Ammon's horn (tissue), 1 donor: Measurements from ENCODE around the gene BEND5.

Experiments used
- DNase-seq: peaks from one replicate; pipeline ENCODE4 v3.0.0-alpha.2; 2016; ENCODE audit warnings: low spot score

Gene BEND5

DNA sequence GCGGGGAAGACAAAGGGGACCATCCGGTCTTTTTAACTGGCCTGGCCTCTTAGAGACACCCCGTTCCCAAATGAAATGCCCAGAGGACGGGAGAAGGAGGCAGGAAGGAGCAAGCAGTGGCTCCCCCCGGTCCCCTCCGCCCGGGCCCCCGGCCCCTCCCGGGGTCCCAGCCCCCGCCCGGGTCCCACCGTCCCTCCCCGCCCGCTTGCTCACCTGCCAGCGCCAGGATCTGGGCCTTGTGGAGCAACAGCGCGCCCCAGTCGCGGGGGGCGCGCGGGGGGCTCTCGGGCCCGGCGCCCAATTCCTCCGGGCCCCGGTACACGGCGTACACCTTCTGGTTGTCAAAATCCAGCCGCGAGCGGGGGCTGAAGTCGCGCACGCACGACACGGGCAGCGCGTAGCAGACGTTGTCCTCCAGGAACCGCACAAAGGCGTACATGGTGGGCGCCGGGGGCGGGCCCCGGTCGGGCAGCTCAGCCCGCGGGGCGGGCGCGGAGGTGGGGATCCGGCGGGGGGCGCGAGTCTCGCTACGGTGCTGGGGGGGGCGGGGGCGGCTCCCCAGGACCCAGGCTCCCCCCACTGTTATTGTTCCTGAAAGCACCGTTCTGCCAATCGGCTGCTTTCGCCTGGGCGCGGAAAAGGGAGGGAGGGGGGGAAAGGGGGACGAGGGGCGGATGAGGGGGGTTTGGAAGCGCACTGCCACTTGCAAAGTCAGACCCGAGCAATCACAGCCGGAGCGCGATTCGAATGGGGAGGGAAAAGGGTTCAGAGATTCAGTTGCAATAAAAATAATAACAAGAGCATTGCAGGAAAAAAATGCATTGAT is at the start of gene BEND5:
Gene BEND5, minus strand, starts transcription at position 499 of the 826 bp plus-strand sequence. Its CDS starts 60 bp downstream, at position 439.
- peak; percentile 86 for DNase-seq

DNA sequence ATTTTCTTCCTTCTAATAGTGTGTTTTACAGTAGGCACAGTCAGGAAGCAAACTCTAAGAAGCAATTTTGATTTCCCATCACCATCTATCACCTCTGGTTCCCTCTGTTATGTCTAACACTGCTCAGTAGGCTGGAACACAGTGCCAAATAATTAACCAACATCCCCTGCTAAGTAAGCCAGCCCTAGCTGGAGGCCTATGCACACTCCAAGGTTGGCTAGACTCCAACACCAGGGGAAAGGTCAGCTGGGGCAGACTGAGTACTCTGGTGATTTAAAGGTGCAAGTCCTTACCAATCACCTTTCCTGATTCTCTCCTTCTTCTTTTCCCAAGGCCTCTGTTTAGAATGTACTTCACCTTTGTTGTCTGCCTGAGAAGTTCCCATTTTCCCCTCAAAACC is 46.5 kb upstream of the BEND5 start:
- DNase-seq: no peak

- DNase-seq: no peak
Observed at GRCh38 chr1:48820491-48820890, 43.8 kb upstream of the BEND5 start.

DNA sequence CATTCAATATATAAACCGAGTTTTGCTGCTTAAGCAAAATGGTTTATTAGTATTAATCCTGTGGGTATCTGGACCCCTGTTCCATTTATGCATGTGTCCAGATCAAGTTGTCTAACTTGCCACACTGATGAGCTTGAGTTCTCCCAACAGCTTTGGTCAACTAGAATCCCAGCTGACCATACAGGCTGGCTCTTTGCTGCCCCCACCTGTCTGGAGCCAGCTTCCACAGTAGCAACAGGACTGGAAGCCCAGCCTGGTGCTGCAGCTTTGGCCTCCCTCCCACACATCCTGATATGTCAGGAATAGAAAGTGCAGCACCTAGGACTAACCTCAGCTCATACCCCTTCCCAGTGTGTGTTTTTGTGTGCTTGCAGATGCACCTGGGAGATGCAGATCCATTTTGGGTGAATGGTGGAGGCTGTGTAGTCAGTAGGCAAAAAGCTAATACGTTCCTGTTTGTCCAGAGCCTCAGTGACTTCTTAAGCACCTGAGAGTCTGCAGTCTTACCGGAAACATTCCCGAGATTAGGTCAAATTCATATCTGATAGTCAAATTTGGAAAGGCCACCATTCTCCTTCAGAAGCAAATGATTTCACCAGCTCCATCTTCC is 40.9 kb upstream of the BEND5 start:
- peak; percentile 76 for DNase-seq

GRCh38 chr1:48810740-48811139 is 34.0 kb upstream of the BEND5 start:
- no peak for DNase-seq

DNA sequence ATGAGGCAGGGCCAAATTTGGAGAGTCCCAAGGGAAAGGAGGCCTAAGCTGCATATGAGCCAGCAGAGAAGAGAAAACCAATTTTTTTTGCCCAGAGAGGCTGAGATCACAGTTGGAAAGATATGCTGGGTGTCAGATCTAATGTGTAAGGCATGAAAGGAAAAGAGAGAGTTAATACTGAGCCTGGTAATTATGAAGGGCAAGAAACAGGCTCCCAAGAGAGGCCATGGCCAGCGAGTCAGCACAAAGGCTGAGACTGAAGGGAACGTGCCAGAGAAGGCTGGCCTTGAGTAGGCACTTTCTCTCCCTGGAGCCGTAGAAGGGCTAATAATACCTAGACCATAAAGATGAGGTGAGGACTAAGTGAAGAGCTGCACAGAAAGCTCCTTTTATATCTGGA is 31.8 kb upstream of the BEND5 start:
- no peak for DNase-seq

GRCh38 chr1:48807554-48808260 is 31.0 kb upstream of the BEND5 start:
- DNase-seq: no peak

DNA sequence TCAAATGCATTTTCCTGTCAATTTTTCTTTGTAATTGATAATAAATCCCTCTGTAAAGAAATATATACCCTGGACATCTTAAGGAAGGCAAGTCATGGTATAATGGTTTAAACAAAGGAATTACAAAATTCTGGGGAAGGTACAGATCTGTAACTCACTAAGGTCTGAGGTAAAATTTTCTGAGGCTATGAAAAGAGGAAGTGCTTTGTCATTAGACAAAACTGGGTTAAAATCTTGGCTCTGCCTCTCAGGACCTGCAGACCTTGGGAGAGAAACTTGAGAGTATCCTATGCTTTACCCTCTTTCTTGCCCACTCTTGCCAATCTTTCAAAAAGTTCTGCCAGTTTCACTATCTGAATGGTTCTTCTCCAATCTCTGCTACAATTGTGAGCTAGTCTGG is 26.8 kb upstream of the BEND5 start:
- no peak for DNase-seq

GRCh38 chr1:48794816-48795215 is 18.1 kb upstream of the BEND5 start:
- no peak for DNase-seq

DNA sequence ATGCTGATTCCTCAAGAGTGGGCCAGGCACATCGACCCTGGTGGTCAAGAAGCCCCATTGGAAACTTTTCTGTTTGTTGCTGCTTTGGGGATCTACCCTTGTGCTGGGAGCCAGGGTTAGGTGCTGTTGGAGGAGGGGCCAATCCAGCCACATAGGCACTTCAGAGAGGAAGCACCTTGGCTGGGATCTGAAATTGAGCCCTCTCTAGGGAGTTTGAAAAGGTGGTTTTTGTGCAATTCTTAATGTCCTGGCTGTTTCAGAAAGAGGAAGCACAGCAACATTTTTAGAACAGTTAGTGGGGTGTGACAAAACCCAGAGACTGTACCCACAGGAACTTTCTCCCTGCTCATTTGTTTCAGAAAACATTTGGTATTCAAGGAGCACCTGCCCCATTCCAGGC is 17.2 kb upstream of the BEND5 start:
- DNase-seq: no peak

DNA sequence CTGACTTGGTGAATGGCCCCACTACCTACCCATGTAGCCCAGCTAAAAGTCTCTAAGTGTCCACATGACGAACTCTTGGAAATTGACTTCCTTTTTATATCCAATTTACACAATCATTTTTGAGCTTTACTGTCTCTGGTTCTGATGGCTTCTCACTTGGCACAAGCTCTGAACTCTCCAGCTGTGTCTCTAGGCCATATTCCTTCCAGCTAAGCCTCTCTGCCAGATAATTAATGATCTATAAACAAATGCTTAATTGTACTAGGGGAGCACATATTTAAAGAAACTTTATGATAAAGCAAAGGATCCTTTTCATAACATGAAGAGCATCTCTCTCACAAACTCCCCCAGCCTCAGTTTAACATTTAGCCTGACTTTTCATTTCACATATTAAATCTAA is 16.3 kb upstream of the BEND5 start:
- no peak for DNase-seq

DNA sequence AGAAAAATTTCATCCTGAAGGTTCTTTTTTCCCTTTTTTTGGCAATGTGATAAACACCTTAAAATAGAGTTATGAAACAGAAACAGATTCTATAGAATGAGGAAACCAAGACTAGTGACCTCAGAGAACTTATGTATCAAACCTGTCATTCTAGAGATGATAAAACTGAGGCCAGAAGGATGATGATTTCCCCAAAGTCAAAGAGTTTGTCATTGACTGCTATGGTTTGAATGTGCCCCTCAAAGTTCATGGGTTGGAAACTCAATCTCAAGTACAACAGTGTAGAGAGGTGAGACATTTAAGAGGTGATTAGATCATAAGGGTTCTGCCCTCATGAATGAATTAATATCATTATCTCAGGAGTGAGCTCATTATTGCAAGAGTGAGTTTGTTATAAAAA is 13.7 kb upstream of the BEND5 start:
- DNase-seq: no peak

DNA sequence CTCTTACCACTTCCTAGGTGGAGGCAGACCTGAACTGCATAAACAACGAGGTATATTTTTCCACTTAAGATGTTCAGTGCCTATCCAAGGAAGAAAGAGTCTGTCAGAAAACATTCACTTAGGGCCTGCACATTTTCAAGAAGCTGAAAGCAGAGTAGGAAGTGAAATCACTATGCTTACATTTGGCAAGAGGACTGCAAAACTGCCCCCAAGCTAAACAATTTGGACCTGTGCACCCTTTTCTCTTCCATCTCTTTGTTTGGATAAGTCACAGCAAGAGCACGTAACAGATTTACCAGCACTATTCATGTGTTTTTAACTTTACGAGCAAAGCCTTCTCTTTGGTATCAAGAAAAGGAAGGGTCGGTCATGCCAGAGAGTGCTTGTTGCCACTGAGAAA is 13.2 kb upstream of the BEND5 start:
- DNase-seq: no peak

- DNase-seq: no peak
Observed at GRCh38 chr1:48785869-48786268, 9.2 kb upstream of the BEND5 start.

- DNase-seq: no peak
Observed at GRCh38 chr1:48784301-48784700, 7.6 kb upstream of the BEND5 start.

DNA sequence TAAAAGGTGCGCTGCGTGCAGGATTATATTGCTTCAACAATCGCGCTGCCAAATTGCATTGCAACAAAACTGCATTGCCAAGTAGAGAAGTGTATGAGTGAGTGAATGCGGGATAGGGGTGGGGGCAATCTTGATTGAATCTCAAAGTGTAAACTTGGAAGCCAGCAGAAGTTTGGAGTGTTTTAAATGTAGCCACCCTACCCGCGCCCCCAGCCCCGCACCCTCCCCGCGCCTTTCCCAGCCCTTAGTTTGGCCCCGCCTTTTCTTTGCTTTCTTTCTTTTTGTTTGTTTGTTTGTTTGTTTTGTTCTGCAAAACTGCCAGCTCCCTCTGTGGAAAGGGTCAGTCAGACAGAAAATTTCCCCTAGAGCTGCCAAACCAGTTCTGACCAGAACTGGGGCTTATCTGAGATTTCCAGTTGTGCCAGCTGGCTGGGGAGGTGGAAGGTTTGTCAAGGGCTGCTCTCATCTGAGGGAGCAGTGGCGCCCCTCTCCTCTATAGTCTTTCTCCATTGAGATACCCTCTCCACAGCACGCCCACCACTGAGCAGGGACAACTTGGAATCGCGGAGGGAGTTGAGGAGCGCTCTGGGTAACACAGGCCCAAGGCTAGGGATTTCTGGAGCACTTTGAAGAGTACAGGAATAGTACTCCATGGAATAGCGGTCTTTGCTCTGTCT is 666 bp upstream of the BEND5 start:
- peak; percentile 12 for DNase-seq

DNA sequence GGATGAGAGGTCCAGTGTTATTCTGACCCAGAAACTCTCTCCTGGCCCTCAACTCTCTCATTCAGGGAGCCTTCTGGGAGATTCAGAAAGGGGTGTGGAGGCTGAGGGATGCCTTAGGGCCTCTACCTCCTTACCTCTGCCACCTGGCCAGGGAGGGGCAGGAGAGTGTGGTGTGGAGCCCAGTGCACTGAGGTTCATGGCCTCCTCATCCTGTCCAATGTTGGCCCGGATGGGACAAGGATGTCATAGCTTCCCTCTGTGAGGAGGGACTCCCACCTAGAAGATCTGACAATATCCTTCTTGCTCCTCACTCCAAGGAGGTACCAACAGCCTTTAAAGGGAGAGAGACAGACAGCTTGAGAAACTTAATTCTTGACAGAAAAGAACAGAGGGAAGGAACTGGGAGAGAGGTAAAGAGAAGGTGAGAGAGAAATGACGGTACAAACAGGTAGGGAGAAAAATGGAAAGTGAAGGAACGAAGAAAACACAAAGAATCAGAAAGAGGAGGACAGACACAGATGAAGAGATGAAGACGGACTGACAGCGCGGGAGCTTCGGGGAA is 779 bp downstream of the BEND5 start:
- no peak for DNase-seq

DNA sequence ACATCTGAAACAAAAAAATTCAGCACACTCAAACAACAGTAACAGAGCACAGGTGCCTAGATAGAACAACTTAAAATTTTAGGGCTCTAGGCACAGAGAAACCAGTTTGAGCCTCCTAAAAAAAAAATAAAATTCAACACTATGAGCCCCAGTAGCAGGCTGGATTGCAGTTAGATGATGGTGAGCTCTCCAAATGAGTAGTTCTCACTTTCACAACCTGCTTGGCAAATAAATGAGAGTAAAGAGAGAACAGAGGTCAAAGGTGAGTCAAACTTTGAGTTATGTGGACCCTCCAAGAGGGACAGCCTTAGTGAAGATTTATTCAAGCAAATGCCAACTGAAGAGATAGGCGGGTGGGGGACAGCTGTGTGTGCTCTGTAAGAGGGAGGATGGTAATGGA is 3.6 kb downstream of the BEND5 start:
- DNase-seq: no peak

DNA sequence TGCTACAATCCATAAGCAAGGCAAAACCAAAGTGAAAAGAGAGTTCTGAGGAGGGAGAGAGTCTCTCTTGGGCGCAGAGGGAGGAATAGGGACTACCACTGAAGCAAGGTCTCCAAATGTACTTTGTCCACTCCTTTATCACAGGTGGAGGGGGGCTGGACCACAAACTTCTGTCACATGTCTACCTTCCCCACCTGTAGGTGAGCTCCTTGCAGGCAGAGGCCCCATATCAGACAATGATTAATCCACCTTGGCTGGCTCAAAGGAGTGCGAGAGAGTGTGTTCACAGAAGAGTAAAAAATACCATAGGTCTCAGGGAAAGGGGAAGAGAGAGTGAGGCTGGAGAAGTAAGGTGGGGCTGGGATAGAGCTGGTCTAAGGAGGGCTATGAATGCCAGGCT is 4.5 kb downstream of the BEND5 start:
- DNase-seq: no peak

GRCh38 chr1:48771561-48771960 is 5.1 kb downstream of the BEND5 start:
- no peak for DNase-seq

GRCh38 chr1:48767975-48768510 is 8.6 kb downstream of the BEND5 start:
- DNase-seq: no peak

GRCh38 chr1:48765335-48765734 is 11.4 kb downstream of the BEND5 start:
- DNase-seq: no peak
